Subcutaneous abdominal adipose tissue (tissue), 5 donors: ENCODE results near the gene TBC1D22B.
"Not testable (repeated sequence)": the region's sequence is repeated elsewhere in the genome, so short reads cannot be mapped to it uniquely, and the experiment has no call there.

ENCODE experiments used
- H3K27ac ChIP-seq: one replicate; pipeline ENCODE4 v1.7.0; 2013; ENCODE audit warnings: low read depth, mild to moderate bottlenecking, inconsistent platforms, low read length, moderate library complexity
- H3K27me3 ChIP-seq, 5 donors: one replicate each; pipeline ENCODE4 v1.7.0; 2013; ENCODE audit warnings: low read length in 5 of 5, inconsistent platforms in 1 of 5; ENCODE audit not compliant: control insufficient read depth in 5 of 5, insufficient read depth in 4 of 5
- H3K36me3 ChIP-seq, 5 donors: one replicate each; pipeline ENCODE4 v1.7.0; 2013; ENCODE audit warnings: low read length in 5 of 5; ENCODE audit not compliant: control insufficient read depth in 5 of 5, insufficient read depth in 5 of 5
- H3K4me1 ChIP-seq, 5 donors: one replicate each; pipeline ENCODE4 v1.7.0; 2013; ENCODE audit warnings: low read length in 5 of 5, mild to moderate bottlenecking in 3 of 5, moderate library complexity in 1 of 5; ENCODE audit not compliant: control insufficient read depth in 5 of 5, insufficient read depth in 5 of 5
- H3K4me3 ChIP-seq, 5 donors: one replicate each; pipeline ENCODE4 v1.7.0; 2013; ENCODE audit warnings: low read length in 5 of 5, low read depth in 1 of 5
- H3K9ac ChIP-seq, 5 donors: one replicate each; pipeline ENCODE4 v1.7.0; 2013; ENCODE audit warnings: low read length in 5 of 5, mild to moderate bottlenecking in 4 of 5, moderate library complexity in 3 of 5
- H3K9me3 ChIP-seq, 5 donors: one replicate each; pipeline ENCODE4 v1.7.0; 2013; ENCODE audit warnings: low read length in 5 of 5; ENCODE audit not compliant: control insufficient read depth in 5 of 5
- donor health status: healthy.
- donor health status: healthy.
- donor health status: healthy.
- donor health status: healthy.
- donor health status: healthy.

TBC1D22B gene

DNA sequence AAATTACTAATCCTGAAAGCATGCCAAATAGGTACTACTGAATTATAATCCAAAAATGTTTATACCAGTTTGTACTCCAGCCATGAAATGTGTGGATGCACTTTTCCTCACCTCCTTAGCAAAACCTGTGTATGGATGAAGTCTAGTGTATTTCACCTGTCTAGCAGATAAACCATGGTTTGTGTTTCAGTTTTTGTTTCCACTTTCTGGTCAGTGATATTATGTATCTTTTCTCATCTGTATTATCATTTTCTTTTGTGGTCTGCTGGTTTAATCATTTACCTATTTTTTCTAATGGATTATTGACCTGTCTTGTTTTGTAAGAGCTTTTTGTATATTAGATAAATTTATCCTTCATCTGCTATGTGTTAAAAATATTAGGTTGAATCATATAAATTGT lies 41.4 kb downstream of the TBC1D22B start:
- H3K27me3 ChIP-seq = no peaks in the 10 kb centered on the region
- peaks cover 6 to 31% (median 21%) of the 10 kb centered on the region in 5 donors for H3K36me3 ChIP-seq
- peaks cover 0 to 14% (median 7%) of the 10 kb centered on the region in 5 donors for H3K4me1 ChIP-seq
- no peak overlapping the region for H3K9ac ChIP-seq
- H3K27ac ChIP-seq = no peak overlapping the region
- H3K4me3 ChIP-seq = no peak overlapping the region
- H3K9me3 ChIP-seq = no peaks in the 10 kb centered on the region

GRCh38 chr6:37299990-37300389 lies 42.4 kb downstream of the TBC1D22B start:
- Histone ChIP-seq H3K4me1 (peaks cover 0 to 14% (median 7%) of the 10 kb centered on the region in 5 donors), H3K27me3 (no peaks in the 10 kb centered on the region), H3K36me3 (peaks cover 6 to 31% (median 19%) of the 10 kb centered on the region in 5 donors), H3K27ac (no peak overlapping the region), H3K4me3 (no peak overlapping the region), H3K9me3 (no peaks in the 10 kb centered on the region), H3K9ac (no peak overlapping the region)

DNA sequence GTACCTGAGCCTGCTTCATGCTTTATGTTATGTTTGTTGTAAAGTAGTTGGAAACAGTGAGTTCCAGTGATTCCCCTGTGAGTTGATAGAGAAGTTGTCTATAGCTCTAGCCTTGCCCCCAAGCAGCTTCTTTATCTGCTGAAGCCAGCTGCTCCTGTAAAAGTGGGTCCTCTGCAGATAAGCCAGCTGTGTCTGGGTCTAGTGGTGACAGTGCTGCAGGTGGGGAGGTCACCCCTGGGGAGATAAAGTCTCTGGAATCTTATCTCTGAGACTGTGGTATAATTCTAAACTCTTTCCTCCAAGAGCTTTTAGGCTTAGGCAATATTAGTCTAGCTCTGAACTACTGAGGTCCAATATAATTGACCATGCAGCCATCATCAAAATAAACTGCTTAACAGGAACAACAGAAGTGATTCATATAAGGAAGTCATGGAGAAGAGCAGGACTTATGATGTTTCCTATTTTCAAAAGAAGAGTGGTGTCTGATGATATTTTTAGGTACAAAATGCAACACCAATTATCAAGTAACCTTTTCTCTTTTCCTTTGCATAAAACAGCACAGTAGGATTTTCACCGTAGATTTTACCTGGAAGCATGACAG lies 44.6 kb downstream of the TBC1D22B start:
- Histone ChIP-seq H3K4me3 (no peak overlapping the region), H3K27ac (no peak overlapping the region), H3K4me1 (peaks cover 0 to 14% (median 7%) of the 10 kb centered on the region in 5 donors), H3K9me3 (no peaks in the 10 kb centered on the region), H3K9ac (no peak overlapping the region), H3K36me3 (peaks cover 10 to 38% (median 23%) of the 10 kb centered on the region in 5 donors), H3K27me3 (no peaks in the 10 kb centered on the region)

- peaks cover 10 to 40% (median 23%) of the 10 kb centered on the region in 5 donors for H3K36me3 ChIP-seq
- H3K27ac ChIP-seq = no peak overlapping the region
- no peaks in the 10 kb centered on the region for H3K27me3 ChIP-seq
- H3K9me3 ChIP-seq = no peaks in the 10 kb centered on the region
- H3K4me3 ChIP-seq = no peak overlapping the region
- no peak overlapping the region for H3K9ac ChIP-seq
- H3K4me1 ChIP-seq = peaks cover 0 to 14% (median 7%) of the 10 kb centered on the region in 5 donors
Measured at GRCh38 chr6:37303091-37303660, 45.6 kb downstream of the TBC1D22B start.

- Histone ChIP-seq H3K27ac (no peak overlapping the region), H3K9me3 (no peaks in the 10 kb centered on the region), H3K9ac (no peak overlapping the region), H3K36me3 (peaks cover 10 to 43% (median 23%) of the 10 kb centered on the region in 5 donors), H3K4me1 (peaks cover 0 to 14% (median 7%) of the 10 kb centered on the region in 5 donors), H3K4me3 (no peak overlapping the region), H3K27me3 (no peaks in the 10 kb centered on the region)
Measured at GRCh38 chr6:37303891-37304503, 46.4 kb downstream of the TBC1D22B start.

DNA sequence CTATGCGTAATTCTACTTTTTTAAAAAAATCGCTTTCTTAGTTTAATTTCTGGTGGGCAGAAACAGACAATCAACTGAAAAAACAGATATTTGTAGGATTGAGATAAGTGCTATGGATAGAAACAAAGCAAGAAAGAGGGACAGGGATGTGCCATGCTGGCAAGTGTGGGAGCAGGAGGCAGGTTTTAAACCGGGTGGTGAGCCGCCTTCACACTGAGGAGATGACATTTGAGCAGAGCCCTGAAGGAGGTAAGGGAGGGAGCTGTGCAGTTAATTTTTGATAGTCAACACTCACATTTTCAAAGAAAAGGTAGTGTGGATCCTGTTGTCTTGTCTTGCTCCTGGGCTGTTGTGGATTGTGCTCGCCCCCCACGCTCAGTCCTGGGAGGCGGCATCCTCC lies 47.2 kb downstream of the TBC1D22B start:
- Histone ChIP-seq H3K36me3 (peaks cover 10 to 39% (median 23%) of the 10 kb centered on the region in 5 donors), H3K27ac (no peak overlapping the region), H3K9me3 (no peaks in the 10 kb centered on the region), H3K9ac (no peak overlapping the region), H3K27me3 (no peaks in the 10 kb centered on the region), H3K4me3 (no peak overlapping the region), H3K4me1 (peaks cover 0 to 14% (median 7%) of the 10 kb centered on the region in 5 donors)

GRCh38 chr6:37305841-37306425 lies 48.4 kb downstream of the TBC1D22B start:
- H3K36me3 ChIP-seq = peaks cover 10 to 39% (median 23%) of the 10 kb centered on the region in 5 donors
- H3K9ac ChIP-seq = no peak overlapping the region
- no peaks in the 10 kb centered on the region for H3K27me3 ChIP-seq
- no peak overlapping the region for H3K27ac ChIP-seq
- H3K4me3 ChIP-seq = no peak overlapping the region
- no peaks in the 10 kb centered on the region for H3K9me3 ChIP-seq
- H3K4me1 ChIP-seq = peaks cover 0 to 14% (median 7%) of the 10 kb centered on the region in 5 donors

DNA sequence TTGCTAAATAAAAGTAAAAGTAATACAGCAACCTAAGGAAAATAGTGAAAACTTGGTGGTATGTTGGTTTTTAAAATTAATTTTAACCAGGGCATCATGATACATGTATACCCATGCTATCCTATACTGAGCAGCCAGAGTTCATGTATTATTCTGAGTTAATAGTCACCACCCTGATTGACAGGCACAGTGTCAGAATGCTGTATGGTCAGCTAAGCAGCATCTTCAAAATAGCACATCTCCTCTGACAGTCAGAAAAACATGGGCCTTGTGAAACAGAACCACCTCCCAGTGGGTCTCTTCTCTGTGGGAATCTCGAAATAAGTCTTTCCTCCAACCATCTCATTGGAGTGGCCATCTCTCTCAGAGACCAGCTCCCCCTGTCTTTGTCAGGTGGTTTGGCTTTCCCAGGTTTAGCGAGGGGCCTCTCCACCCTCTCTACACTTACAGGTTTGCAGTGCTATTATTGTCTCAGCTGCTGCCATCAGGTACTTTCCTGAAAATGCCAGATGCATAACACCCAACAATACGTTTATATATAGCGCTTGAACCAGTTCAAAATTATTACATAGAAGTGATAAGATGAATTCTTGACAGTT lies 49.2 kb downstream of the TBC1D22B start:
- no peak overlapping the region for H3K27ac ChIP-seq
- H3K9ac ChIP-seq = no peak overlapping the region
- H3K4me1 ChIP-seq = peaks cover 0 to 14% (median 7%) of the 10 kb centered on the region in 5 donors
- peaks cover 10 to 36% (median 20%) of the 10 kb centered on the region in 5 donors for H3K36me3 ChIP-seq
- H3K4me3 ChIP-seq = no peak overlapping the region
- no peaks in the 10 kb centered on the region for H3K9me3 ChIP-seq
- no peaks in the 10 kb centered on the region for H3K27me3 ChIP-seq

DNA sequence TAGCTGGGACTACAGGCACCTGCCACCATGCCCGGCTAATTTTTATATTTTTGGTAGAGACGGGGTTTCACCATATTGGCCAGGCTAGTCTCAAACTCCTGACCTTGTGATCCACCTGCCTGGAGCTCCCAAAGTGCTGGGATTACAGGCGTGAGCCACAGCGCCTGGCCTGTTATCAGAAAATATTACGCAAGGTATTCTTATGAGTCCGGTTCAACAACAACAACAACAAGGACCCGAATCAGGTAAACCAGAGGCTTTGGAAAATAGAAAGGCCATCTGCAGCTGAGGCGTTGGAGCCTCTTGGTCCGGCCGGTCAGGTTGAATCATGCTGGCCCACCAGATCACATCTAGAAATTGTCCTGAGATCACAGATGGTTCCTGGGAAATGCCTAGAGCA lies 49.9 kb downstream of the TBC1D22B start:
- not testable (repeated sequence) for H3K9ac ChIP-seq
- peaks cover 12 to 31% (median 17%) of the 10 kb centered on the region in 5 donors for H3K36me3 ChIP-seq

More for the DNA sequence above, 49.9 kb downstream of the TBC1D22B start:
- H3K4me1 ChIP-seq = peaks cover 0 to 14% (median 7%) of the 10 kb centered on the region in 5 donors
- H3K27ac ChIP-seq, H3K27me3 ChIP-seq, H3K9me3 ChIP-seq, H3K4me3 ChIP-seq: not testable (repeated sequence)
